ENCODE measurements around the gene UPF2. TPM values are rescaled to one million over a fixed set of nuclear protein-coding genes. Genes with fewer than 3 reads are reported as not detected.

The UPF2 gene
- total RNA-seq, 4 donors from 2014 or later = 12.9 to 22.3 (median 17.8) TPM

DNA sequence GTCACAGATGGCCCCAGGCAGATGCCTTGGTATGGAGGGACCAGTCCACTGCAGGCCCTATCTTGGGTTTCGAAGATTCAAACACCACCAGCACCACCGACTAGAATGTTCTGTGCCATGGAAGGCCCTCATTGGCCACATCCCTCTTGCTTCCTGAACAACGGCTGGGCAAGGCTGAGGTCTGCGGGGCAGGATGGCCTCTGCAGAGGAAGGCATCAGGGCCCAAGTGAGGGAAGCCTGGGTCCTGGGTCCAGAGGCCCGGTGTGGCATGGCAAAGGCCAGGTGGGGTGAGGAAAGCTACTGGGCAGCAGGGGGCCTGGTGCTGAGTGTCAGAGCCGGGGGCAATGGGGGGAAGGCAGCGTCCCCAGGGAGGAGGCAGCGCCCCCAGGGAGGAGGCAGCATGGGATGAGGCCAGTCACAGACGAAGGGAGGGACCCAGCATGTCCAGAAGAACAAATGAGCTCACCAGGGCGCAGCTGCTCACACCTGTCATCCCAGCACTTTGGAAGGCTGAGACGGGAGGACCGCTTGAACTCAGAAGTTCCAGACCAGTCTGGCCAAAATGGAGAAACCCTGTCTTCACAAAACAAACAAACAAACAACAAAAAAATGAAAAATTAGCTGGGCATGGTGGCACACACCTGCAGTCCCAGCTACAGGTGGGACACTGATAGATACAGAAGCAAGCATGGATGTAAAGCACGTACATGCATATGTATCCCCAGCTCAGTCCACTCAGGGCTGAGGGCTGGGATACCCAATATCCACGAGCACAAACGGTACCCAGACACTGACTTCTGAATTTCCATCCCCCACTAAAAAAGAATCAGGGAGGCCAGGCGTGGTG, 155.0 kb downstream of the UPF2 start:
- Histone ChIP-seq H3K4me3 (no peak overlapping the region), H3K36me3 (no peaks in the 10 kb centered on the region), H3K9me3 (no peaks in the 10 kb centered on the region), H3K4me1 (peaks cover 4 to 34% (median 6%) of the 10 kb centered on the region in 3 donors), H3K27ac (peak overlapping the region in 1 of 4 donors; percentile 29), H3K27me3 (no peaks in the 10 kb centered on the region)
- intact Hi-C loops (cut with DNase I) = no loop called here
- DNase-seq = no peak
- TF ChIP-seq CTCF (IDR thresholded peaks at IDR 0.05) (no peak), POLR2A (IDR thresholded peaks at IDR 0.05) (no peak)
- 84 to 93% methylated on average over 7 to 12 of the region's 16 CpGs for WGBS, 2 donors

DNA sequence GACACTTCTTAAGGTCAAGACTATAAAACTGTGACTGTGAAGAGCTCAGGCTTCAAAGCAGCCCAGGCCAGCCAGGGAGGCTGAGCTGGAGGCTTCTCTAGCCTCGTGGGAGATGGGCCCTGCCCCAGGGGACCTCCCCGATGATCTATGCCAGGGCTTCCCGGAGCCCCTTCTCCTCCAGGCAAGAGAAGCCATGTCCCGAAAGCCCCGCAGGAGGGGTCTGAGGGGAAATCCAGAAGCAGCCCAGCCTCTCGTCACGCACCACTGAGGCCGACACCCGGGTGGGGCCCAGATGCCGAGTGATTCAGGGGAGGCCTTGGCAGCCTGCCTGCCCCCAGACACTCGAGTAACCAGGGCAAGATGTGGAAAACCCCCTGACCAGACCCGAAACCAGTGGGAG, 155.8 kb downstream of the UPF2 start:
- H3K27me3 ChIP-seq = no peaks in the 10 kb centered on the region
- intact Hi-C loops (cut with DNase I) = no loop called here
- peak overlapping the region in 2 of 4 donors; percentile 28 to 36 for H3K27ac ChIP-seq
- no peaks in the 10 kb centered on the region for H3K36me3 ChIP-seq
- H3K9me3 ChIP-seq = no peaks in the 10 kb centered on the region
- no peak overlapping the region for H3K4me3 ChIP-seq
- no peak for TF ChIP-seq CTCF (IDR thresholded peaks at IDR 0.05)
- no peak for TF ChIP-seq POLR2A (IDR thresholded peaks at IDR 0.05)
- DNase-seq = no peak
- 14 to 19% methylated on average over 3 to 4 of the region's 12 CpGs for WGBS, 2 donors
- H3K4me1 ChIP-seq = peaks cover 6 to 41% (median 7%) of the 10 kb centered on the region in 3 donors

- H3K4me1 ChIP-seq = peaks cover 6 to 49% (median 11%) of the 10 kb centered on the region in 3 donors
- H3K36me3 ChIP-seq = no peaks in the 10 kb centered on the region
- TF ChIP-seq POLR2A (IDR thresholded peaks at IDR 0.05) (no peak), CTCF (IDR thresholded peaks at IDR 0.05) (no peak)
- H3K27me3 ChIP-seq = no peaks in the 10 kb centered on the region
- peak overlapping the region in 1 of 4 donors; percentile 36 for H3K27ac ChIP-seq
- no peak for DNase-seq
- intact Hi-C loops (cut with DNase I) = no loop called here
- H3K9me3 ChIP-seq = no peaks in the 10 kb centered on the region
- WGBS, 2 donors = 72 to 74% methylated on average over 4 to 6 of the region's 6 CpGs
- no peak overlapping the region for H3K4me3 ChIP-seq
Observed at GRCh38 chr10:11886138-11886474, 156.5 kb downstream of the UPF2 start.

DNA sequence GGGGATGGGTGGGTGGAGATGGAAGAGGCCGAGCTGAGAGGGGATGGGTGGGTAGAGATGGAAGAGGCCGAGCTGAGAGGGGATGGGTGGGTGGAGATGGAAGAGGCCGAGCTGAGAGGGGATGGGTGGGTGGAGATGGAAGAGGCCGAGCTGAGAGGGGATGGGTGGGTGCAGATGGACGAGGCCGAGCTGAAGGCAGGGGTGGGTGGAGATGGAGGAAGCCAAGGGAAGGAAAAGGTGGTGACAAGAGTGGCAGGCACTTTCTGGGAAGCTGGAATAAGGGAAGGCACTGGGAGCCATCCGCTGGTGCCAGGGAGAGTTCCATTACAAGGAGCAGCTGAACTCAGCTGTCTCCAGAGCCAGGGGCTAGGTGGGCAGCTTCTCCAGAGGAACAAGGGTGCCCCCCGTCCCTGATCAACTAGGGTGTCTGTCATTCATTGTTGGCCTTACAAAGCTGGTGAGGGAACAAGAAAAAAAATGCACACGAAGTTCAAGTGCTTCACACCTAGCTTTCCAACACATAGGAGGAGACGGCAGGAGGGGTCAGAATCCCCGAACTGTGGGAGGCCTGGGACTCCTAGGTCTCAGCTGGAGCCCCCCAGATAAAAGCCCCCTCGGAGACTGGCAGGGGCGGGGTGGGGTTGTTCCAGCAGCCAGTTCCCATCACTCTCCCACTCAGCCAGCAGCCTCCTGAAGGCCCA, 157.0 kb downstream of the UPF2 start:
- Histone ChIP-seq H3K4me1 (peaks cover 6 to 54% (median 13%) of the 10 kb centered on the region in 3 donors), H3K36me3 (no peaks in the 10 kb centered on the region), H3K27me3 (no peaks in the 10 kb centered on the region), H3K9me3 (no peaks in the 10 kb centered on the region), H3K4me3 (no peak overlapping the region), H3K27ac (peak overlapping the region in 1 of 4 donors; percentile 36)
- WGBS, 2 donors = 82 to 85% methylated on average over 9 of the region's 13 CpGs
- intact Hi-C loops (cut with DNase I) = no loop called here
- no peak for DNase-seq
- TF ChIP-seq CTCF (IDR thresholded peaks at IDR 0.05) (no peak), POLR2A (IDR thresholded peaks at IDR 0.05) (no peak)
